AG10803 (cell line): ENCODE results near the gene HYAL3.

Source experiments
- DNase-seq: peaks from one replicate; pipeline ENCODE4 v3.0.0; 2010; ENCODE audit warnings: low read depth
- H3K4me3 ChIP-seq: 2 replicates; pipeline ENCODE4 v1.5.1; 2011; ENCODE audit warnings: mild to moderate bottlenecking, low read length, control low read depth
- CTCF ChIP-seq: conservative IDR thresholded peaks from 2 replicates; pipeline ENCODE4 v1.5.1; 2011; ENCODE audit warnings: mild to moderate bottlenecking, low read length, control low read depth, inconsistent platforms

The HYAL3 gene

GRCh38 chr3:50327129-50327528, 27.9 kb upstream of the HYAL3 start:
- peak overlapping the region; percentile 80 for H3K4me3 ChIP-seq
- TF ChIP-seq CTCF = no peak
- DNase-seq = no peak

- no peak for DNase-seq
- TF ChIP-seq CTCF = no peak
- H3K4me3 ChIP-seq = no peak overlapping the region
Observed at GRCh38 chr3:50326182-50326541, 27.0 kb upstream of the HYAL3 start.

- TF ChIP-seq CTCF = no peak
- no peak overlapping the region for H3K4me3 ChIP-seq
- DNase-seq = no peak
Observed at GRCh38 chr3:50325497-50326181, 26.4 kb upstream of the HYAL3 start.

- TF ChIP-seq CTCF = no peak
- H3K4me3 ChIP-seq = no peak overlapping the region
- no peak for DNase-seq
Observed at GRCh38 chr3:50325113-50325480, 25.9 kb upstream of the HYAL3 start.

GRCh38 chr3:50324351-50325112, 25.3 kb upstream of the HYAL3 start:
- peak; percentile 55 for DNase-seq

GRCh38 chr3:50323614-50324199, 24.5 kb upstream of the HYAL3 start:
- no peak for DNase-seq
- no peak overlapping the region for H3K4me3 ChIP-seq
- TF ChIP-seq CTCF = no peak

More at GRCh38 chr3:50324351-50325112, 25.3 kb upstream of the HYAL3 start:
- peak; percentile 82 for TF ChIP-seq CTCF
- no peak overlapping the region for H3K4me3 ChIP-seq

- no peak for DNase-seq
- no peak for TF ChIP-seq CTCF
- no peak overlapping the region for H3K4me3 ChIP-seq
Observed at GRCh38 chr3:50323092-50323600, 23.9 kb upstream of the HYAL3 start.
